HG03159 (cell line): ENCODE measurements around the gene FAM162A.
"Not testable (repeated sequence)": the region's sequence is repeated elsewhere in the genome, so short reads cannot be mapped to it uniquely, and the experiment has no call there.

Experiments
- ATAC-seq: cut with Tn5 transposase; IDR thresholded peaks from one replicate; pipeline ENCODE4 v1.9.1; 2021; ENCODE audit warnings: mild to moderate bottlenecking, moderate library complexity; ENCODE audit not compliant: unreplicated experiment

FAM162A gene

DNA sequence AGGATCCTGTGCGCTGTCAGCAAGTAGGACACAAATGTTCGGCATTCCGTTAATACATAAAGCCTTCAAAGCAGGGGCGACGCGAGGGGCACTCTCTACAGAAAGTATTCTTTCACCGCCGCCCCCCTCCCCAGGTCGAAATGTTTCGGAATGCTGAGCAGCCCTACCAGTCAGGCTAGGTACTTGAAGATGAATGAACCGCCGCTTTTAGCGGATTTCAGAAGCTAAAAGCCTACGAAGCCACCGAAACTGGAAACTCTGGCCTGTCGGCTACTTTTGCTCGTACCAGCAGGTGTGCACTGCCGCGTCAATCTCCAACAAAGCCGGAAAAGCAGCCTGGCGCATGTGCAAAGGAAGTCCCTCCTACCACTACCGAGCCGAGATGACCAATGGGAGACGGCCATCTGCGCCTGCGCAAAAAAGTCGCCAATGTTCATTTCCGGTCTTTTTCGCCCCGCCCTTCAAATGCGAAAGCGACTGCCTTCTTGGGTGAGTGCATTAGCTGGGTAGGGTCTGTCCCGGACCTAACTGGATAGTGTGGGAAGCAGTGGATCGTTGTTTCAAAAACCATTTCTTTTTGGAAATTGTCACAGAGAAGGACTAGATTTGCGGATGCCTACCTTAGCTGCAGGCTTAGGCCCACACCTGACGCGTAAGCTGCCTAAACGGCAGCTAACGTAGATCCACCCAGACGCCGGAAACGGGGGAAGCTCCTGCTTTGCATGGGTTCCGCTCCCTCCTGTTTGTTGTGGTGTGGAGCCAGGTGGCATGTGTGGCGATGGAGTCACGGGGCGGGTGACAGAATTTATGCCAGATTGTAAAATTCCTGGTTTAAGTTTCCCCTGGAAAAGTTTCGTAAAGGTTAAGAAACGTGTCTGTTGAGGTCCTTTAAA, 32.0 kb downstream of the FAM162A start, which contains the start of gene WDR5B:
Gene WDR5B, minus strand, starts transcription at position 301 of the 893 bp plus-strand sequence. CDS start 534 bp downstream, outside the sequence.
- ATAC-seq = peak; percentile 84

DNA sequence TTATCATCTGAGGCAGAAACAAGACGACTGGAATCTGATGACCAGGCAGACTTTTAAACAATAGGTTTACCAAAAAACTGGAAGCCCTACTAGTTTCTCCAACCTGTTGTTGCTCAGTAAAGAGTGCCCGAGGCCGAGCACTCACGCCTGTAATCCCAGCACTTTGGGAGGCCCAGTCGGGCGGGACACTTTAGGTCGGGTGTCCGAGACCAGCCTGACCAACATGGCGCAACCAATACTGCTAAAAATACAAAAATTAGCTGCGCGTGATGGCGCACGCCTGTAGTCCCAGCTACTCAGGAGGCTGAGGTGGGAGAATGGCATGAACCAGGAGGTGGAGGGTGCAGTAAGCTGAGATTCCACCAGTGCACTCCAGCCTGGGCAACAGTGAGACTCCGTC, 33.0 kb downstream of the FAM162A start:
- no peak for ATAC-seq

DNA sequence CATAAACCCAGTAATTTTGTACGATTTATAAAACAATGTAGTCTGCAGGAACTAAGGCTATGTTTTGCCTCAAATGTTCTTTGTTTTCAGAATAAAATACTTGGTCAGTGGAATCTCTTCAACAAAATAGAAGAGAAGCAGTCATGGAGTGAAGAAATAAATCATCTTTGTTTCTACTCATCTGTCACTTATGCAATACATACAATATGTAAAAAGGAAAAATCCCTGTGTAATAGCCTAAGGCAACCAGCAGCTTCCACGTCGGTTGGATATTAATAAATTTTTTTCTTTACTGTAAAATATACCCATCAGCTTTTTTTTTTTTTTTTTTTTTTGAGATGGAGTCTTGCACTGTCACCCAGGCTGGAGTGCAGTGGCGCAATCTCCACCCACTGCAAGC, 37.1 kb downstream of the FAM162A start:
- ATAC-seq = no peak

DNA sequence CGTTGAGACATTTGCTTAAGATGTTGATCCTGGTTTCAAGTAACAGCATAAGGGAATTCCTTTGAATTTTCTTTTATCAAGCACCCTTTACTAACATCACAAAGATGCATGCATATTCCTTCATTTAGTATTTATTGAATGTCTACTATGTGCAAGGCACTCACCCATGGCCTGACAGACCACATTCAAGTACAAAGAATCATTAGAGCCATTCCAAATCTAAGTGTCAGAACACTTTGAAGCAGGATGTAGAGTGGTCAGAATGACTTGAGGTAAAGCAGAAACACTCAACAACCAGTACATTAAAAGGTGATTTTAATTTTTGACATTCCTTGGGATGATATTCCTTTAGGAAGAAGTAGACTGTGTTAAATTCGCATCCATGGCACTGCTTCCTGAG, 37.9 kb downstream of the FAM162A start:
- no peak for ATAC-seq

DNA sequence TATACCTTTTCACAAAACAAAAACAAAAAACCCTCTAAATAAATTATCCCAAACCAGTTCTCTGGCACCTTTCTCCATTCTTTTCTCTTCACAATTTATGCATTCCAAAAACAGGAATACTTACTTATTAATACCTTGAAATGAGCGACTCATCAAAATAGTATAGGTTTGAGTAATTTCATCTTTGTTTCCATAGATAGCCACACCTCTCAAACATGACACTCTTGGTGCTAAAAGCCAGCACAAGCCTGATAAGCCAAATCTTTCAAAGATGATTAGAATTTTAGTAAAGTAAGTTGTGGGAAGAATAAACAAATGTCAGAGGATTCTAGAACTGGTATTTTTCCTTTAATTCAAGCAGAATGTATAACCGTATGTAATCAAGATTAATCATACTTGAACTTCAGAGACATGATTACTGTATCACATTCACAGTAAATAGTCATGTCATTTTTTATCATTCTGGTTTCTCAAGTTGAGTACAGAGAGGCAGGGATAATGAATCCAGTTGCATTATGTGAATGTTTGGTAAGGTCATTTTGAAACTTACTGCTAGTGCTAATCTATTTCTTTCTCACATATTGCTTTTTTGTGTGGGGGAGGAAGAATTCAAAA, 44.0 kb downstream of the FAM162A start:
- no peak for ATAC-seq

DNA sequence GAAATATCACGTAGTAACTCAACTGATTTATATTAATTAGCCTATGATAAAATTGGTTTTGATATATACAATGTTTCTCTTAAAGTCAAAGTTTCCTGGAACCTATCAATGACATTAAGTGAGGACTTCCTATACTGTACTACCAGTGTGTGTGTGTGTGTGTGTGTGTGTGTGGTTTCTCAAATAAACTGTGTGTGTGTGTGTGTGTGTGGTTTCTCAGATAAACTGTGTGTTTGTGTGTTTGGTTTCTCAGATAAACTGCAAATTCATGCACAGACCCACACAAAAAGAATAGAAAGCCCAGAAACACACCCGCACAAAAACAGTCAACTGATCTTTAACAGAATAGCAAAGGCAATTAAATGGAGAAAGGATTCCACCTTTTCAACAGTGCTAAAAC, 46.4 kb downstream of the FAM162A start:
- no peak for ATAC-seq

DNA sequence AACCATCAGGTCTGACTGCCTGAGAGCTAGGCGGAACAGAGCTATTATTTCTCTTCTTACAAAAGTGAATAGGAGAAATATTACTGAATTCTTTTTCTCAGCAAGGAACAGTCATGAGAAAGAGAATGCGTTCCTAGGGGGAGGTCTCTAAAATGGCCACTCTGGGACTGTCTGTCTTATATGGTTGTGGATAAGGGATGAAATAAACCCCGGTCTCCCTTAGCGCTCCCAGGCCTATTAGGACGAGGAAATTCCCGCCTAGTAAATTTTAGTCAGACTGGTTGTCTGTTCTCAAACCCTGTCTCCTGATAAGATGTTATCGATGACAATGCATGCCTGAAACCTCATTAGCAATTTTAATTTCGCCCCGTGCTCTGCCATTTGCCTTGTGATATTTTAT, 52.0 kb downstream of the FAM162A start:
- ATAC-seq = no peak

DNA sequence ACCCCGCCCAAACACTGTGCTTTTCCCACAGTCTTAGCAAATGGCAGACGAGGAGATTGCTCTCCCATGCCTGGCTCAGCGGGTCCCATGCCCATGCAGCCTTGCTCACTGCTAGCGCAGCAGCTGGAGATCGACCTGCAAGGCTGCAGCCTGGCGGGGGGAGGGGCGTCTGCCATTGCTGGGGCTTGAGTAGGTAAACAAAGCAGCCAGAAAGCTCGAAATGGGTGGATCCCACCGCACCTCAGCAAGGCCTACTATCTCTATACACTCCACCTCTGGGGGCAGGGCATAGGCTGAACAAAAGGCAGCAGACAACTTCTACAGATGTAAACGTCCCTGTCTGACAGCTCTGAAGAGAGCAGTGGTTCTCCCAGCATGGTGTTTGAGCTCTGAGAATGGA, 59.1 kb downstream of the FAM162A start:
- no peak for ATAC-seq

DNA sequence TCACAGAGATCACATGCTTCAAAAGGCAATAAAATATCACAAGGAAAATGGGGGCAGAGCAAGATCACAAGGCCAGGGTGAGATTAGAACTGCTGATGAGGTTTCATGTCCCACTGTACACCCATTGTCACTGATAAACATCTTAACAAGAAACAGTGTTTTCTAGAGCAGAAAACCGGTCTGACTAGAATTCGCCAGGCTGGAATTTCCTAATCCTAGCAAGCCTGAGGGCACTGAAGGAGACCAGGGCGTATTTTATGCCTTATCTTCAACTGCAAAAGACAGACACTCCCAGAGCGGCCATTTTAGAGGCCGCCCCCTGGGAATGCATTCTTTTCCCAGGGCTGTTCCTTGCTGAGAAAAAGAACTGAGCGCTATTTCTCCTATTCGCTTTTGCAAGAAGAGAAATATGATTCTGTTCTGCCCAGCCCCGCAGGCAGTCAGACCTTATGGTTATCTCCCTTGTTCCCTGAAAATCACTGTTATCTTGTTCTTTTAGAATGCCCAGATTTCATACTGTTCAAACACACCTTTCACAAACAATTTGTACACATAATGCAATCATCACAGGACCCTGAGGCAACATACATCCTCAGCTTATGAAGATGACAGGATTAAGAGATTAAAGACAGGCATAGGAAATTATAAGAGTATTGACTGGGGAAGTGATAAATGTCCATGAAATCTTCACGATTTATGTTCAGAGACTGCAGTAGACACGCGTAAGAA, 59.9 kb downstream of the FAM162A start:
- ATAC-seq = not testable (repeated sequence)

DNA sequence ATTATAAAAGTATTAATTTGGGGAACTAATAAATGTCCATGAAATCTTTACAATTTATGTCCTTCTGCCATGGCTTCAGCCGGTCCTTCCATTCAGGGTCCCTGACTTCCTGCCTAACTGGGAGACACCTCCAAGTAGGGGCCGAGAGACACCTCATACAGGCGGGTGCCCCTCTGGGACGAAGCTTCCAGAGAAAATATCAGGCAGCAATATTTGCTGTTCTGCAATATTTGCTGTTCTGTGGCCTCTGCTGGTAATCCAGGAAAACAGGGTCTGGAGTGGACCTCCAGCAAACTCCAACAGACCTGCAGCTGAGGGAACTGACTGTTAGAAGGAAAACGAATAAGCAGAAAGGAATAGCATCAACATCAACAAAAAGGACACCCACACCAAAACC, 60.5 kb downstream of the FAM162A start:
- not testable (repeated sequence) for ATAC-seq

DNA sequence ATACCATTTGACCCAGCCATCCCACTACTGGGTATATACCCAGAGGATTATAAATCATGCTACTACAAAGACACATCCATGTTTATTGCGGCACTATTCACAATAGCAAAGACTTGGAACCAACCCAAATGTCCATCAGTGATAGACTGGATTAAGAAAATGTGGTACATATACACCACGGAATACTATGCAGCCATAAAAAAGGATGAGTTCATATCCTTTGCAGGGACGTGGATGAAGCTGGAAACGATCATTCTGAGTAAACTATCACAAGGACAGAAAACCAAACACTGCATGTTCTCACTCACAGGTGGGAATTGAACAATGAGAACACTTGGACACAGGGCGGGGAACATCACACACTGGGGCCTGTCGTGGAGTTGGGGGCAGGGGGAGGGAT, 64.2 kb downstream of the FAM162A start:
- ATAC-seq = not testable (repeated sequence)

DNA sequence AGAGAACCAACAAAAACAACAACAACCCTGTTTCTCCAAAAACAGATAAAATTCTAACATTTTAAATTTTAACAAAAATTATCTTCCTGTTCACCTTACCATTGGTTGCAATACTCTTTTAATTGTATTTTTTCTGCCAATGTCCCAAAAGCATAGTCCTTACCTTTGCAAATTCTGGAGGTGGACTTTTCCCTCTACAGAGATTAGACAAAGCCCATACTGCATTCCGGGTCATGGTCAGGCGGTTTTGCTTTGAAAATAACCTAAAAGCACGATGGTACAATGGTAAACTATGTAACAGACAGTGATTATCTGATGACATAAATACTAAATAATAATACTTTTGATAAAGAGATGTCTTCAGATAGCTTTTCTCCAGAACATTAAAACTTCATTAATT, 67.4 kb downstream of the FAM162A start:
- ATAC-seq = no peak

DNA sequence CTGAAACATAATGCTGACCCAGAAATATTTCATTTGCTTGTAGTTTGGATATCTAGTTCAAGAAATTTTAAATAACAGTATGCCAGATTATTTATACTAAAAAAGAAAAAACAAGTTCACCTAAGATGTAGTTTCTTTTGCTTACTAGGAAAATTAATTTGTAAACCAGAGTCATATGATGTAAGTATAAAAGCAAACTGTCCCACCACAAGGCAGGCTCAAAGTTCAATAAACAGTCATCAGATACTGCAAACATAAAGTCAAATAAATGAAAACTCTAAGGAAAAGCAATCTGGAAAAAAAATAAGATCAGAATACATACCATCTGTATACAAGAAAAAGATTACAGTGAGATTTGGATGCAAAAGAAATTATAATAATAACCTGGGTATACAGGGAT, 72.1 kb downstream of the FAM162A start:
- no peak for ATAC-seq

DNA sequence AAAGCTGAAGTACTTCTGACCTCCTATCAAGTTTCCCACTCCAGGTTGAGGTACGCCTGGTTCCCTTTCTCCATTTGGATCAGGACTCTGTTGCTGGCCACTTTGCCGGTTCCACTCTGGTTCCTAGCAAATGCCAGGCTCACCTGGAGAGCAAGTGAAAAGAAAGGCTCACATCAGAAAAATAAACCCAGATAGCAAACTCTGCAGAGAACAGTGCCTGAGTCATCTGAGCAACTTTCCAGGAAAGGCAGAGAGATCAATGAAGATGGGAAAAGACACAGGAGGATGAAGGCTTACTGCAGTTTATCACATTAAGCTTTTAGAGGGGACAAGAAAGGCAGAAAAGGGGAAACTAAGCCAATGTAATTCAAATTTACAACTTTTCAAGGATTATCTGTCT, 73.7 kb downstream of the FAM162A start:
- no peak for ATAC-seq

DNA sequence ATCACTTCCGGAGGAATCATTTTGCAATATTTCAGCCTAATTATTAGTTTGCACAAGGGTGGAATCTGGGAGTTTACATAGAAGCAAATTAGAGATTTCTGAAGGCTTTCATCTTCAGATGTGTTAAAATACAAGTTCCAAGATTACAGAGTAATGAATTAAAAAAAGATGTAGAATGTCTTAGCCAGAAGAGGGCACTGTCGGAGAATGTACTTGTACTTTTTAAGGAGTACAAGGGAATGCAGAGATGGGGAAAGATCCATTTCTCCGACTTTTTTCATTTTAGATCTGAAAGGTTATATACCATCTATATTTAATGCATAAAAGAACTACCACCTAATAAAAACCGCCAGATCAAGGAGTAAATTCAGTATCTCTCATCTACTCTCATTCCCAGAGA, 75.0 kb downstream of the FAM162A start:
- ATAC-seq = no peak

DNA sequence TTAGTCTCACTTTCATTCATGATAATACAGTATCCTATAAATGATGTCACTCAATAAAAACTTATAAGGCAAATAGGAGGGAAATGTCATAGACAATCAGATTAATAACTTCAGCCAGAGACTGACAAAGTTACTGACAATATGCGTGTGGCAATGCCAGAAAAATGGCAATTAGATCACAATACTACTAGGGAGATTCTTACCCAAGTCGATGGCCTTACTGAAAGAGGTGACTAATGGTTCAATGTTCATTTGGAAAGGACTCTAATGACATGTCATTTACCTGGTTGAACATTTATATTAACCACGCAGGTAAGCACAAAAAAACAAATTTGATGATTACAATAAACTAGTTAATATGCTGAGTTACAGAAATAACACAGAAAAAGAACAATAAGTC, 77.8 kb downstream of the FAM162A start:
- ATAC-seq = no peak
